ENCODE results near the gene HLA-DQA1.
A peak's percentile ranks its signal among the peaks of the same experiment; 100 is the strongest.
"Not testable (repeated sequence)": the region's sequence is repeated elsewhere in the genome, so short reads cannot be mapped to it uniquely, and the experiment has no call there.

Gene HLA-DQA1

GRCh38 chr6:32637219-32637880, at the start of gene HLA-DQA1:
Gene HLA-DQA1 (plus strand): TSS chr6:32637406. CDS start chr6:32637459, 53 bp downstream.
- no peak for DNase-seq (ENCODE audit: low read depth)

DNA sequence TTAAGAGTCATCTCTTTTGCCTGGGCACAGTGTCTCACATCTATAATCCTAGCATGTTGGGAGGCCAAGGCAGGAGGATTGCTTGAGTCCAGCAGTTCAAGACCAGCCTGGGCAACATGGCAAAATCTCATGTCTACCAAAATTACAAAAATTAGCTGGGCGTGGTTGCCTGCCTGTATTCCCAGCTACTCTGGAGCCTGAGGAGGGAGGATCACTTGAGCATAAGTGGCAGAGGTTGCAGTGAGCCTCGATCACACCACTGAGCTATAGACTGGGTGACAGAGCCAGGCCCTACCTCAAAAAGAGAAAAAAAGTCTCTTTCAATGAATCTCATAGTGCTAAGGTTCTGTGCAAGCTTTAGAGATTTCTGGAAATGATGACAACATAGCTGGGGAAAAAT, 49.0 kb upstream of the HLA-DQA1 start:
- no peak for DNase-seq (ENCODE audit: low read depth)

DNA sequence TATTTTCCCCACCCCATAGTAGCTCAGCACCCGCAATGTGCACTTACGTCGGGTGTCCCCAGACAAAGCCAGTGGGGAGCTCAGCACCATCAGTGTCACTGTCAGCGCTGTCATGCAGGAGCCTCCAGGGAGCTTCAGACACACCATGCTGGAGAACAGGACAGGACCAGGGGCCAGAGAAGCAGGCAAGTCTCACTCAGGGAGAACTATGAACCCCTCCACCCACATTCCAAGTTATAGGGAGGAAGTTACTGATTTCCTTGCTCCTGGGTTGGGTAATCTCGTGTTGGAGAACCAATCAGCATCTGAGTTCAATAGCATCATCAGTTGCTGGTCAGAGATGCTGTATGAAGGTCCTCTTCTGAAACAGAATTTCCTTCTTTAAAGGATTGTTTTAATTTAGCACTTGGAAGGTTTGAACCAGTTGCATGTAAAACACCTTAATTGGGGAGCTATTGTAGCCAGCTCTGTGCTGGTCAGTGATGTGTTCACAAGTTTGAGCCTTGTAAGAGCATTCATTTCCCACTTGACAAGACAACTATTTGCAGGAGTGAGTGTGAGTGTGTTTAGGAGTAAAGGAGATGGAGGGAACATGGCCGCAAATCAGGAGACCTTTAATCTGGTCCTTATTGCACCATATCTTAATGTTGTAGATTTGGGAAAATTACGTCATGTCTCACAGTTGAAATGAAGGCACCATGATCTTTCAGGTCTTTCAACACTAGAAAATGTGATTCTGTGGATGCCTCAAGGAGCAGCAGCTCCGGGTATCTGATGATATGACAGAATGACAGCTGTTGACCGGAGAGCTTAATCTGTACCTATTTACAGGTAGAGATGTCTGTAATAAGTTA, 47.4 kb upstream of the HLA-DQA1 start, which contains the start of gene HLA-DRB1:
TSS of gene HLA-DRB1 (minus strand) at position 253 of the 854 bp plus-strand sequence. CDS start at position 147, 106 bp downstream.
- no peak for DNase-seq (ENCODE audit: low read depth)

DNA sequence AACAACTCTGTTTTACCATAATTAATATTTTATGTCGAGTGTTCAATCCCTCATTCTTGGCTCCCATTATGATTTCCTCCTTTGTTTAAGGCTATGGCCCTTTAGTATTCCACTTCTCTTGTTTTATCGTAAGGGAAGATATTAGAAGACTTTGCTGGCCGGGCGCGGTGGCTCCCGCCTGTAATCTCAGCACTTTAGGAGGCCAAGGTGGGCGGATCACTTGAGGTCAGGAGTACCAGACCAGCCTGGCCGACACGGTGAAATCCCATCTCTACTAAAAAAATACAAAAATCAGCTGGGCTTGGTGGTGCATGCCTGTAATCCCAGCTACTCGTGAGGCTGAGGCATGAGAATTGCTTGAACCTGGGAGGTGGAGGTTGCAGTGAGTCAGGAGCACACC, 46.5 kb upstream of the HLA-DQA1 start:
- not testable (repeated sequence) for DNase-seq (ENCODE audit: low read depth)

GRCh38 chr6:32597024-32597423, 40.2 kb upstream of the HLA-DQA1 start:
- DNase-seq (ENCODE audit: low read depth): no peak

DNA sequence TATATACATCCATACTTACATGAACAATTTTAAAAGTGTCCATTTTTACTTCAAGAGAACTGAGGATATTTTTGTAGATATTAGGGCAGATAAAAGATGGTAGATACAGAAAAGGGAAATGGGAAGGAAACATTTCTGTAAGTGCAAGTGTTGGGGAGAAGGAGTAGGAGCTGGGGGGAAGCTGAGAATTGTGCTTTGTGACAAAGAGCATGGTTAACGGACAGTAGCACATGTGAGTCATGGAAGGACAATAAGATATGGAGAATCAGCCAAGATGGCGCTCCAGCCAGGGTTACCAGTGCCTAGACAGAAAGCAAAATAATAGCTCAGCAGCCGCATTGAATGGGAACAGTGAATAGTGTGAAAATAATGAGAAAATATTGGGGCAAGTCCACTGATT, 34.8 kb upstream of the HLA-DQA1 start:
- DNase-seq (ENCODE audit: low read depth): no peak

DNA sequence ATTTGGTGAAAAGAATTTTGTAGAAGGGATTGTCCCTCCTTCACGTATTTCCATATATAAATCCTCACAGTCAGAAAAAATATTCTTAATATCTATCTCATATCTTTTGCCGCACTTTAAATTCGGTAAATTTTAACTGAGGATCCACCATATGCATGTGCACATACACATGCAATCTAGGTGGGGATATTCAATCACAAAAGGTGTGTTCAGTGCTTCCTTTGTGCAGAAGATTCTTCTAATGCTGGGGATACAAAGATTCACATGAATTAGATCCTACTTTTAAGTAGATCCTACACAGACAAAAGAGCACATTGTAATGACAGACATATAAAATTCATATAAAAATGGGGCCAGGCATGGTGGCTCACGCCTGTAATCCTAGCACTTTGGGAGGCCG, 34.0 kb upstream of the HLA-DQA1 start:
- DNase-seq (ENCODE audit: low read depth): no peak

DNA sequence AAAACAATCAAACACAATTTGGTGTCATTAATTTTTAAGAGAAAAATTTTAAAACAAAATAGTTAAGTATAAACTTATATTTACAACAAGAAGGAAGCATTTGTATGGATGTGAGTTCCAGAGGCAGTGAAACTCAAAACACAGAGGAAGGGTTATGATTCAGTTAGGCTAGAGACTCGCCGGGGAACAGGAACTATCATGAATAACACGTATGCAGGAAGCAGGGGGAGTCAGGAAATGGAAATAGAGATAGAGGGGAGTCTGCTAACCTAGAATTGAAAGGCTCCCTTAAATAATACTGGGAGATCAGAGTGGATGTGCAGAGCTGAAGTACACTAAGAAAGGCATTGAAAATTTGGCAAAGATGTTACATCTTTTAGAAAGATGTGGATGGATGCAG, 33.3 kb upstream of the HLA-DQA1 start:
- no peak for DNase-seq (ENCODE audit: low read depth)

DNA sequence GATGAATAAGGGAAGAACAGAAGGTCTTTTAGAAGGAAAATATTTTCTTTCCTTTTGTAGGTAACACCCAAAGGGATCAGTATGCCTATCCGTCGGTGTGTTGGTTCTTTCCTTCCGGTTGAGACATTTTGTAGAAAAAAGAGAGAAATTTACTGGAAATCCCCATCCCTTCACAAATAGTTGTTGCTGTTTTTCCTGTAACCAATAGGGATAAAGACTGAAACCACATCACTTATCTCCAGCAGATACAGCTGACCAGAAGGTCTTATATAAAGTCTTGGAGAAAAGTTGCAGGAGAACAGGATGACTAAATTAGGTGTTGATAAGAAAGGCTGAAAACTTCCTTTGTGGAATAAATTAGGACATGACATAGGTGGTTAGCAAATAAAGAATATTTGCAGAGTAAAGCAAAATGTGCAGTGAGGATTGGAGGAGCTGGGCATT, 32.8 kb upstream of the HLA-DQA1 start:
- no peak for DNase-seq (ENCODE audit: low read depth)

GRCh38 chr6:32607263-32607987, 29.8 kb upstream of the HLA-DQA1 start:
- DNase-seq (ENCODE audit: low read depth): no peak

- DNase-seq (ENCODE audit: low read depth): no peak
These were observed 29.3 kb upstream of the HLA-DQA1 start for GRCh38 chr6:32607988-32608298.

- no peak for DNase-seq (ENCODE audit: low read depth)
These were observed 28.8 kb upstream of the HLA-DQA1 start for GRCh38 chr6:32608362-32608761.

GRCh38 chr6:32609391-32609730, 27.8 kb upstream of the HLA-DQA1 start:
- DNase-seq (ENCODE audit: low read depth): no peak

GRCh38 chr6:32609731-32610640, 27.2 kb upstream of the HLA-DQA1 start:
- DNase-seq (ENCODE audit: low read depth): peak; percentile 27

GRCh38 chr6:32610682-32611296, 26.4 kb upstream of the HLA-DQA1 start:
- DNase-seq (ENCODE audit: low read depth): no peak

DNA sequence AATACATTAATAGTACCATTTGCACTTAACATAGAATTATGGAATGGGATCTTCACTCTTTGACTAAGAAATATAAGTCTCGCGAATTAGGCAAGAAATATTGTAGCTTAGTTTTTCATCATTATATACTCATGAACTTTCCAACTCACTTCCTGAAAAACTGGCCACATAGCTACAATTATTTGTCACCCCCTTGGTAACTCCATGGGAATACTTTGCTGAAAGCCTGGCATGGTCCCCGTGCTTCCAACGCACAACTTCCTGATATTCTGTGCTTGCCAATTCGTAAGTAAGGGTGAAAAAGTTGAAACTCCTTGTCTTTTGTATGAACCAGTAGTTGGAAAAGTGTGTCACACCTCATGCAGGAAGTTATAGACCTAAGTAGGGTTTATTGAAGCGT, 23.7 kb upstream of the HLA-DQA1 start:
- no peak for DNase-seq (ENCODE audit: low read depth)

DNA sequence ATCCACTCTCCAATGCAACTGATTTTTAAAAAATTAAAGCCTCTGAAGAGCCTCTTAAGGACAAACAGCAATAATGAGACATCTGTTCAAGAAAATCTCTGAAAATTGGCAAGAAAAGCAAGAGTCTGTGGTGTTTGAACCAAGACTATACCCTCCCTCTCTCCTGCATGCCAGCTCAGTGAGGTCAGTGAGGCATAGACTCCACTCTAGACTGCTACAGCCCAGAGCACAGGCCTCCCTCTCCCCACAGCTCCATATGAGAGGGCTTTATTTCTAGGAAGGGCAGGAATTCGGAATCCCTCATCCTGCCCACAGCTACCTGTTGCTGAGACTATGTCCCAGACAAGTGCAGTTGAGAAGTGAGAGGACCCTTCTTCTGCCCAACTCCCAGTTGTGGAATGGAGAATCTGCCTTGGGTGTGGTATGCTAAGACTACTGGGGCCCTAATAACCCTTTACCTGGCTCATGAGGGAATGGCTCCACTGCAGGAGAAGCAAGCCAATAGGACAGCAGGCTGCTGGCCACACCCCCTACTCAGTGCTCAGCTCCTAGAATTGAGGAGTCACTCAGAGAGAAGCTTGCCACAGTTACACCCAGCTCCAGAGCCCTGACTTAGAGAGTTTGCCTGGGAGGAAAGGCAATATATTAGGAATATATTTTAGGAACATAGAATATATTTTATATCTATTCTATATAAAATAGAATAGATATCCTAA, 22.7 kb upstream of the HLA-DQA1 start:
- no peak for DNase-seq (ENCODE audit: low read depth)

DNA sequence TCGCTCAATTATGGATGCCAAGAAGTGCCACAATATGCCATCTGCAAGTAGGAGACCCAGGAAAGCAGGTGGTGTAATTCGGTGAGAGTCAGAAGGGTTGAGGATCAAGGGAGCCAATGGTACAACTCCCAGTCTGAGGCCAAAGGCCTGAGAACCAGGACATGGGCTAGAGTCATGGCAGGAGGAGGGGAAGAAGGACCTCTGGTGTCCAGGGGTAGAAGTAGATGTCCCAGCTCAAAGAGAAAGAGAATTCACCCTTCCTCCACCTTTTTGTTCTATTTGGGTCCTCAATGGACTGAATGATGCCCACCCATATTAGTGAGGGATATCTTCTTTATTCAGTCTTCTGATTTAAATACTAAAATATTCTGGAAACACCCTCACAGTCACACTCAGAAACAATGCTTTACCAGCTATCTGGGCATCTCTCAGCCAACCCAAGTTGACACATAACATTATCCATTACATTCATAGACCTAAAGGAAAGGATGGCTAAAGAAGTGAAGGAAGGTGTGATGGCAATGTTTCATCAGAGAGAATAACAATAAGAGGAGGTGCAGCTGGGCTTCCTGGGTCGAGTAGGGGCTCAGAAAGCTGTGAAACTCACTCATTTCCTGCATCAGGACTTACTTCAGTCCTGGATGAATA, 21.2 kb upstream of the HLA-DQA1 start:
- no peak for DNase-seq (ENCODE audit: low read depth)

DNA sequence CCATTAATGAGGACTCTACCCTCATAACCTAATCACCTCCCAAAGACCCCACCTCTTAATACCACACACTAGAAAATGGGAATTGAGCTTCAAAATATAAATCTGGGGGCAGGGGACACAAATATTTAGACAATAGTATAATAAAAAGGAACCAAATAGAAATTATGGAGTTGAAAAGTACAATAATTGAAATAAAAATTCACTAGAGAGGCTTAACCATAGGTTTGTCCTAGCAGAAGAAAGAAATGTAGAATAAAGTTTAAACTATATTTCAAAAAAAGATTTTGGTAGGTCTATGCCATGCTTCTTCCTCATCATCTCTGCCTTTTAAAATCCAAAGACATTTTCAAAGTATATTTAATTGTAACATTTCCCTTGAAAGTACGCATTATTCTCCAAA, 19.5 kb upstream of the HLA-DQA1 start:
- no peak for DNase-seq (ENCODE audit: low read depth)

- no peak for DNase-seq (ENCODE audit: low read depth)
These were observed 15.8 kb upstream of the HLA-DQA1 start for GRCh38 chr6:32621372-32621771.
